ENCODE data around the gene CEMIP2.

CEMIP2 gene

GRCh38 chr9:71681708-71682272, 86.5 kb downstream of the CEMIP2 start:
- H3K27ac ChIP-seq: no peak overlapping the region
- TF ChIP-seq ZFX (IDR thresholded peaks at IDR 0.05): no peak
- TF ChIP-seq, protein P1, sequence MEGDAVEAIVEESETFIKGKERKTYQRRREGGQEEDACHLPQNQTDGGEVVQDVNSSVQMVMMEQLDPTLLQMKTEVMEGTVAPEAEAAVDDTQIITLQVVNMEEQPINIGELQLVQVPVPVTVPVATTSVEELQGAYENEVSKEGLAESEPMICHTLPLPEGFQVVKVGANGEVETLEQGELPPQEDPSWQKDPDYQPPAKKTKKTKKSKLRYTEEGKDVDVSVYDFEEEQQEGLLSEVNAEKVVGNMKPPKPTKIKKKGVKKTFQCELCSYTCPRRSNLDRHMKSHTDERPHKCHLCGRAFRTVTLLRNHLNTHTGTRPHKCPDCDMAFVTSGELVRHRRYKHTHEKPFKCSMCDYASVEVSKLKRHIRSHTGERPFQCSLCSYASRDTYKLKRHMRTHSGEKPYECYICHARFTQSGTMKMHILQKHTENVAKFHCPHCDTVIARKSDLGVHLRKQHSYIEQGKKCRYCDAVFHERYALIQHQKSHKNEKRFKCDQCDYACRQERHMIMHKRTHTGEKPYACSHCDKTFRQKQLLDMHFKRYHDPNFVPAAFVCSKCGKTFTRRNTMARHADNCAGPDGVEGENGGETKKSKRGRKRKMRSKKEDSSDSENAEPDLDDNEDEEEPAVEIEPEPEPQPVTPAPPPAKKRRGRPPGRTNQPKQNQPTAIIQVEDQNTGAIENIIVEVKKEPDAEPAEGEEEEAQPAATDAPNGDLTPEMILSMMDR (conservative IDR thresholded peaks at IDR 0.05): no peak

GRCh38 chr9:71681104-71681707, 87.1 kb downstream of the CEMIP2 start:
- H3K27ac ChIP-seq: no peak overlapping the region
- TF ChIP-seq, protein P1 (conservative IDR thresholded peaks at IDR 0.05): no peak
- TF ChIP-seq ZFX (IDR thresholded peaks at IDR 0.05): no peak

GRCh38 chr9:71680189-71680980, 87.9 kb downstream of the CEMIP2 start:
- no peak overlapping the region for H3K27ac ChIP-seq
- TF ChIP-seq ZFX (IDR thresholded peaks at IDR 0.05): no peak
- TF ChIP-seq, protein P1 (conservative IDR thresholded peaks at IDR 0.05): no peak

DNA sequence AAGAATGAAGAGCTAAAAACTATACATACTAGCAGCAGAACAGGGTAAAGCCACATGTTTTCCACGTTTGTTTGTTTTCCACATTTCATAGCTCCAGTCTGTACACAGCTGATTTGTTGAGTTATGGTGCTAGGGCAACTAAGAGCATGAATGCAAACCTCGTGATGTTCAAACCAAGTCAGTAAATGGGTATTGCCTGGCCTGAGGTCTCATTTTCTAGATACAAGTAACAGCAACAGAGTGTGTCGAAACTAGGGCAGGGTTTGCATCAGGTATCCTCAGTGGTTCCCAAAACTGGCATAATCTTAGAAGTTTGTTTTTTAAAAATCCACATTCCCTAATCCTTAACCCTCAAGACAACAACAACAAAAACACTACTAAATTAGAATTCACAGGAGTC, 89.3 kb downstream of the CEMIP2 start:
- no peak overlapping the region for H3K27ac ChIP-seq
- TF ChIP-seq, protein P1 (conservative IDR thresholded peaks at IDR 0.05): no peak
- TF ChIP-seq ZFX (IDR thresholded peaks at IDR 0.05): no peak

DNA sequence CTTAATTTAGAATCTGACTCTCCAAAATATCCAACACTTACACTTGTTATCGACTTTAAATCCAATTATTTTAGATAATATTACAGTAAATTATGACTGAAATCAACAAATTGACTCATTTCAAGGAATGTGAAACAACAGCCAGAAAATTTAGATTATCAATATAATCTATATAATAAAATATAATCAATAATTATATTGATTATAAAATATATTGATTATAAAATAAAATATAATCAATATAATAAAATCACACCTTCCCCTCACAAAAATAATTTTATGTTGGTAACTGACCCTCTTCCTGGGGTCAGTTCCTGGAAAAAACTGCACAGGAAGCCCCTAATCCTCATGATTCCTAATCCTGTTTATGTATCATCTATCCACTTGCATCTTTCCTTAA, 91.1 kb downstream of the CEMIP2 start:
- no peak overlapping the region for H3K27ac ChIP-seq
- no peak for TF ChIP-seq ZFX (IDR thresholded peaks at IDR 0.05)
- TF ChIP-seq, protein P1 (conservative IDR thresholded peaks at IDR 0.05): no peak

DNA sequence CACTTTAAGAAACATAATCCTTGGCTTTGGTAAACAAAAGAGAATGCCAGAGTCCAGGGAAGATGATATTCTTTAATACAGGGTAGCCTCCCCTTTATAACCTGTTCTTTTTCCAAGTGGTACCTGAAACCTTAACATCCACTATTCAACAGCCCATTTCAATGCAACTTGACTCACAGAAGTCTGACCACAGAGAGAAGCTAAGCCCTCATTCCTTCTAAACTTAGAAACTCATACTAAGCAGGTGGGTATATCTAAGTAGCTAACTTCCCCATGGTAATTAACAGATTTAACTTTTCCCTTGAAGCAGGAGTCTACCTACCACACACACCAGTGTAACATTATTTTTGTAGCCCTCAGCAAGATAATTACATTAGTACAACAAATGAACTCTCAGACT, 91.9 kb downstream of the CEMIP2 start:
- H3K27ac ChIP-seq: no peak overlapping the region
- TF ChIP-seq, protein P1 (conservative IDR thresholded peaks at IDR 0.05): no peak
- no peak for TF ChIP-seq ZFX (IDR thresholded peaks at IDR 0.05)

DNA sequence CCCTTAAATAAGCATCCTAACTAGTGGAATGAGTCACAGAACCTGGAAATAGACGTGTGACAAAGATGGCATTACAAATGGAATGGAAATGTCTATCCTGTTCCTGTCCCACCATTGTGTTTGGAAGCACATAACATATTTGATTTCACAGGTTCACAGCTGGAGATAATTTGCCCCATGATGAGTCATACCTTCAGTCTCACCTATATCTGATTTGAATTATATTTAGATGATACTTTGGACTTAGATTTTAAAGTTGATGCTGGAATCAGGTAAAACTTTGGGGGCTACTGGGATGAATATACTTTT, 92.5 kb downstream of the CEMIP2 start:
- no peak overlapping the region for H3K27ac ChIP-seq
- TF ChIP-seq, protein P1 (conservative IDR thresholded peaks at IDR 0.05): no peak
- no peak for TF ChIP-seq ZFX (IDR thresholded peaks at IDR 0.05)

Measured in C4-2B (cell line).